Measurements from ENCODE around the gene ADCY10.

Gene ADCY10

DNA sequence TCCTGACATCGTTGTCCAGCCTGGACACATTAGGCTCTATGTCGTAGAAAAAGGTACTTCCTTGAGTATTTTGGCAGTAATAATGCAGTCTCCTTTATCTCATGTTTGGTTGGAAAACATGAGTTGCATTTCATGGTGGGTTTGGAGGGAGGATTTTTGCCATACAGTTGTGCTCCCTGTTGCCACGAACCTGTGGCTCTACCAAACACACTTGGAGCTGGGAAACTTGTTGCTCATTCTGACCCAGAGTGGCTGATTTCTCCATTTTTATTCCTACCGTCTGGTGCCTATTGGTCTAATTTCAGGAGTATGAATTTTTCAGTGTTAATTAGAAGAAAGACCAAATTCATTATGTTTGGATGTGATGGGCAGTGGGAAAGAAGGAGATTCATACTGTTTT, 141.5 kb downstream of the ADCY10 start:
- DNase-seq: no peak

DNA sequence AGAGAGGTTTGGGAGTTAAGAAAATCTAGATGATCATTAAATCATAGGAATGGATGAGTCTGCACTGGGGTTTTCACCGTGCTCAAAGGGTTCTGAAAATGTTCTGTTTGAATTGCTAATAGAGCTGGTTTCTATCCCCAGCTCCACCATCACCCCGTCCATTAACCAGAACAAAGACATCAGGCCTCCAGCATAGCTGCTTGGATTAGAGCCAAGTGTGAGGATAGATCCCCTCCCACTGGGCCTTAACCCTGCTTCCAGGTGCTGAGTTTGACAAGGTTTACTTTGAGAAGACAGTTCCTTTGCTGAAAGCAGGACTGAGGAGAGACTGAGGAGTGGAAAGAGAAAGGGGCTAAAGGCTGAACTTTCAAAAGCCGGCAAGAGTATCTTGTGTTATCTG, 143.8 kb downstream of the ADCY10 start:
- DNase-seq: no peak

DNA sequence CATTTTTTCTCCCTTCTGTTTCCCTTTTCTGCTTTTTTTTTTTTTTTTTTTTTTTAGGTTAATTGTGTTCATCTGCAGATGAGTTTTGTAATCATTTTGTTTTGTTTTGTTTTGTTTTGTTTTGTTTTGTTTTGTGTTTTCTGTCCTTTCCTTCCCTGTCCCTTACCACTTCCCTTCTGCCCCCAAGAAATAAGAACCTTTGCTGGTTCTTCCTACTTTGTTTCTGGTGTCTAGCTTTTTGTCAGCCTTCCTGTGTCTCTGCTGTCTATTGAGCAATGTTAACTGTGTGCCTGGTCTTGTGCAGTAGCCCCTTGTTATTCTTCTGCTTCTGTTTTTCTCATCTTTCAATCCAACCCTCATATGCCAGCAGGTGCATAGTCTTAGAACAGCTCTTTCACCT, 146.2 kb downstream of the ADCY10 start:
- DNase-seq: no peak

DNA sequence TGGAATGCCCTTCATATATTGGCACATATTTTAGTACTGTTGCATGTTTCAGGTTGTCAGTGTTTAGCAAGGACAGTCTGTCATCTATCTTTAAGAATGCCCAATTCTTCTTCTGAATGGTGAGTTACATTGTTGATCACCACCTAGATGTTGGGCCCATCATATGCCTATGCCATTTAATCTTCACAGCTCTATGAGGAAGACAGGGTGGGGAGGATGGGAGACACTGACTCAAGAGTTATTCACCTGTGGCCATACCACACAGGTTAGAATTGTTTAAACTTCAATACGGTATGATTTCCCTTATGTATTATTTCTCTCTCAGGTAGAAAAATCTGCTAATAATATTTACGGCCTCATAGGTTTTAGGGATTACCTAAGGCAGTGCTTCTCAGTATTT, 147.4 kb downstream of the ADCY10 start:
- DNase-seq: no peak

DNA sequence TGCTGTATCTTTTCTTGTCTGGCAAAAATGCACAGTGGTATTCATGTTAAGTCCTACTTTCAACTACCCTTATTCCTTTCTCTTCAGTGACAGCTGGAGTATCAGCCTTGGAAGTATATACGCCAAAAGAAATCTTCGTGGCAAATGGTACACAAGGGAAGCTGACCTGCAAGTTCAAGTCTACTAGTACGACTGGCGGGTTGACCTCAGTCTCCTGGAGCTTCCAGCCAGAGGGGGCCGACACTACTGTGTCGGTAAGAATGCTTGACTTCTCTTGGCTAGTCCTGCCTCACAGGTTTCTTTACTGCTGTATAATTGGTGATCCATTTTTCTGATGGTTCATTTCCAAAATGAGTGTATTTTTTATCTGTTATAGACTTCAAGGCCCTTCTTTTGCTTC, 148.4 kb downstream of the ADCY10 start:
- no peak for DNase-seq

DNA sequence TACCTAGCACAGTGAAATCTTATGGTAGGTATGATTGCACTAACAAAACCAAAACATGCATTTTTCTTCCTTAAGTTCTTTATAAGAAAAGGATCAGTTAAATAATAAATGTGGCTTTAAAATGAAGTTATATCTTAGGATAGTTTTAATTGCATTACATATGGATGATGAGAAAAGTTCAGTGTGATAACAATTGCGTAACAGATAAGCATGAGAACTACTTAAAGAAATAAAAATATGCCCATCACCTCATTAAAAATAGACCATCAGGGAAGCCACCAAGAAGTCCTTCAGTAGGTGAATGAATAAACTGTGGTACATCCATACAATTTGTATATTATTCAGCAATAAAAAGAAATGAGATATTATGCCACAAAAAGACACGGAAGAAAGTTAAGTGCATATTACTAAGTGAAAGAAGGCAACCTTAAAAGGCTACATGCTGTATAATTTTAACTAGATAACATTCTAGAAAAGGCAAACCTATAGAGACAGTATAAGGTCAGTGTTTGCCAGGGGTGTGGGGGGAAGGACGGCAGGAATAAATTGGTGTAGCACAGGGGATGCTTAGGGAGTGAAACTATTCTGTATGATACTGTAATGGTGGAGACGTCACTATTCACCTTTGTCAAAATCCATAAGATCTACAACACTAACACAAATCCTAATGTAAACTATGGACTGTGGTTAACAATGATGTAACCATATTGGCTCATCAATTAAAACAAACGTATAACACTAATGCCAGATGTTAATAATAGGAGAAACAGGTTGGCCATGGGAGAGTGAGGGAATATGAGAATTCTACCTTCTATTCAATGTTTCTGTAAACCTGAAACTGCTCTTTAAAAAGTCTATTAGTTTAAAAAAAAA, 149.2 kb downstream of the ADCY10 start:
- no peak for DNase-seq

DNA sequence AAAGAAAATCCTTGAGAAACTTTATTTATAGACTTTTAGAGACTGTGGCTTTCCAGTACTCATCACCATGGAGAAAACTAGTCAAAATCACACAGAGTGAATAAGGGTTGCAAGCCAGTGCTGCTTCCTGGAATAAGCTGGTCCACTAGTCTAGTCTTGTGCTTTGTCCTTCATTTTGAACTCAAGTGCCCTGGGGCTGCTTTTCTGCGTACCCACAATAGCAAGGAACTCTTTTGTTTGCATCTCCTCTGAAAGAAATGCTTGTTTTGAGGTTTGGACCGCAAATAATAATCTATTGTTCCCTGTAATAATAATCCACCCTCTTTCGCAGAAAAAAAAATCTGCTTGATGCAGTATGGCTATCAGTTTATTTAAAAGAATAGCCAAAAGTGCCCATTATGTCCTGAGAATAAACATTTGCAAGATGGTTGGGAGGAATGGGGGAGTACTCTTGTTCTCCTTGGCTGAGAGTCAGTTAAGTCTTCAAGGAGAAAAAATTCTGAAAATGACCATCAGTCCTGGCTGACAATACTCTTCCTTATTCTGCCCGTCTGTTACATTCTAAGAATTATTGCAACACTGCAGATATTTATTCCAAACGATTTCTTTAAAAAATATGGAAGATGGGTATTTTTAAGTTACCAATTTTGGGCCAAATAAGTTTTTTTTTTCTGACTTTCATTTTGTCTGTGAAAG, 150.3 kb downstream of the ADCY10 start:
- DNase-seq: no peak

DNA sequence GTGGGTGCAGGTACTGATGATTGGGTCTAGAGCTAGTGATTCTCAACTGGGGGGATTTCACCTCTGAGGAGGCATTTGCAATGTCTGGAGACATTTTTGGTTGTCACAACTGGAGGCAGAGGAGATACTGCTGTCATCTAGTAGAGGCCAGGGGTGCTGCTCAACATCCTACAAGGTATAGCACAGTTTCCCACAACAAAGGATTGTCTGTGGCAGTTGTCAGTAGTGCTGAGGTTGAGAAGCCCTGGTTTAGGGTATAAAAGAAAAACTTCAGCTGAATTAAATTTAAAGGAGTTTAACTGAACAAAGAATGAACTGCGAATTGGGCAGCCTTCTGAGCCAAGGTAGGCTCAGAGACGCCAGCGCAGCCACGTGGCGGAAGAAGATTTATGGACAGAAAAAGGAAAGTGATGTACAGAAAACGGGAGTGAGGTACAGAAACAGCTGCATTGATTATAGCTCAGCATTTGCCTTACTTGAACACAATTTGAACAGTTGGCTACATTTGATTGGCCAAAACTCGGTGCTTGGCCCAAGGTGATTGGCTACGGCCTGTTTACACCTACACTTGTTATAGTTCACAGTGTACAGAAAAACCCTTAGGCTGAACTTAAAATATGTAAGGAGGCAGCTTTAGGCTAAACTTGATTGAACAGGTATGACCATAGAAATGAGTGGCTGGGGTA, 151.7 kb downstream of the ADCY10 start:
- no peak for DNase-seq

DNA sequence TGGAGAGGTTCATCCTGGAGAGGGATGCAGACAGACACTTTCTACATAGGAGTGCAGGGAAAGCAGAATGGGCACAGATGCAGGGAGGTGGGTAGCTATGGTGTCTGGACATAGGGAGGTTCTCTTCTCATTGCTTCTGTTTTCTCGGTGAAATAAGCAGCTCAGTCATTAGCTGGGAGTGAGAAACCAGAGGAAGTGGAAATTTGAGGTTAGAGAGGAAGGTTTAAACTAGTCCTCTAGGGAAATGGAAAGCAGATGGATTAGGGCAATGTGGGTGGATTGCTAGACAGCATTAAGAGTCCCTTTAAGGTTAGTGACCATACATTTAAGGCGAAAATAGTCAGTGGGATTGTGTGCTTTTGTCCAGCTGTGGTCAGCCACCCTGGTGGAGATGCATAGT, 152.5 kb downstream of the ADCY10 start:
- no peak for DNase-seq

Measured in EL (cell line).